OCI-LY3 (cell line): ENCODE measurements around the gene NRXN3.

Source experiments
- CTCF ChIP-seq: fragments of 200-600, 300-600 bp; sonication (generic); IDR thresholded peaks from 2 replicates; pipeline ENCODE4 v1.5.1; 2014; ENCODE audit warnings: antibody characterized with exemption, low read length, low read depth
- EZH2phosphoT487 ChIP-seq: fragments of 200-600 bp; shearing (Covaris generic); IDR thresholded peaks from 2 replicates; pipeline ENCODE4 v1.6.1; 2018; ENCODE audit warnings: antibody characterized with exemption, mixed run types, low read depth

GRCh38 chr14:78243187-78243586 is 73.0 kb downstream of the NRXN3 start:
- TF ChIP-seq CTCF (no peak), EZH2phosphoT487 (no peak)
